H9 (cell line): ENCODE results near the gene ZFTA. TPM values are rescaled to one million over a fixed set of nuclear protein-coding genes. Genes with fewer than 3 reads are reported as not detected.

Experiments used
- DNase-seq: peaks from one replicate; pipeline ENCODE4 v3.0.0-alpha.2; 2017
- H2AFZ ChIP-seq: one replicate; pipeline ENCODE4 v1.6.1; 2013; ENCODE audit warnings: mild to moderate bottlenecking, low read length, control low read depth, moderate library complexity
- H2AK5ac ChIP-seq: 2 replicates; pipeline ENCODE4 v1.6.1; 2013; ENCODE audit warnings: low read length, control low read depth, mixed read lengths; ENCODE audit not compliant: insufficient read length
- H2BK120ac ChIP-seq: one replicate; pipeline ENCODE4 v1.6.1; 2013; ENCODE audit warnings: low read depth, mild to moderate bottlenecking, low read length, control low read depth, inconsistent platforms; ENCODE audit not compliant: poor library complexity, severe bottlenecking
- H2BK12ac ChIP-seq: 2 replicates; pipeline ENCODE4 v1.6.1; 2013; ENCODE audit warnings: low read length, control low read depth, mixed read lengths, low read depth; ENCODE audit not compliant: insufficient read length
- H2BK15ac ChIP-seq: 2 replicates; pipeline ENCODE4 v1.6.1; 2013; ENCODE audit warnings: low read depth, low read length, control low read depth
- H2BK20ac ChIP-seq: one replicate; pipeline ENCODE4 v1.6.1; 2013; ENCODE audit warnings: low read depth, mild to moderate bottlenecking, low read length, control low read depth, inconsistent platforms; ENCODE audit not compliant: poor library complexity, severe bottlenecking
- H2BK5ac ChIP-seq: 2 replicates; pipeline ENCODE4 v1.6.1; 2013; ENCODE audit warnings: low read length, control low read depth, mixed read lengths; ENCODE audit not compliant: insufficient read length
- H3K14ac ChIP-seq: 2 replicates; pipeline ENCODE4 v1.6.1; 2013; ENCODE audit warnings: low read length, control low read depth; ENCODE audit not compliant: insufficient read depth
- H3K18ac ChIP-seq: 2 replicates; pipeline ENCODE4 v1.6.1; 2013; ENCODE audit warnings: low read depth, mild to moderate bottlenecking, mixed read lengths, low read length, control low read depth; ENCODE audit not compliant: insufficient read length
- H3K23ac ChIP-seq: 2 replicates; pipeline ENCODE4 v1.6.1; 2013; ENCODE audit warnings: low read length, control low read depth, mixed read lengths, low read depth; ENCODE audit not compliant: insufficient read length
- H3K23me2 ChIP-seq: 2 replicates; pipeline ENCODE4 v1.6.1; 2013; ENCODE audit warnings: low read depth, mild to moderate bottlenecking, mixed read lengths, low read length, control low read depth; ENCODE audit not compliant: insufficient read length, poor library complexity, severe bottlenecking
- H3K27ac ChIP-seq: 2 replicates; pipeline ENCODE4 v1.5.1; 2013; ENCODE audit warnings: low read length, control low read depth, mixed read lengths, low read depth; ENCODE audit not compliant: insufficient read length
- H3K27me3 ChIP-seq: 2 replicates; pipeline ENCODE4 v1.6.1; 2013; ENCODE audit warnings: low read length, control low read depth, inconsistent platforms; ENCODE audit not compliant: insufficient read depth
- H3K4ac ChIP-seq: 2 replicates; pipeline ENCODE4 v1.6.1; 2013; ENCODE audit warnings: low read depth, mild to moderate bottlenecking, control low read depth, inconsistent platforms, low read length, moderate library complexity
- H3K4me1 ChIP-seq: 2 replicates; pipeline ENCODE4 v1.6.1; 2013; ENCODE audit warnings: low read length, control low read depth, inconsistent platforms; ENCODE audit not compliant: insufficient read depth
- H3K4me2 ChIP-seq: 2 replicates; pipeline ENCODE4 v1.6.1; 2013; ENCODE audit warnings: low read length, control low read depth, mixed read lengths; ENCODE audit not compliant: insufficient read length, insufficient read depth
- H3K56ac ChIP-seq: 2 replicates; pipeline ENCODE4 v1.6.1; 2013; ENCODE audit warnings: low read depth, mild to moderate bottlenecking, mixed read lengths, low read length, control low read depth; ENCODE audit not compliant: insufficient read length
- H3K79me1 ChIP-seq: 2 replicates; pipeline ENCODE4 v1.6.1; 2013; ENCODE audit warnings: low read depth, mild to moderate bottlenecking, moderate library complexity, low read length, control low read depth, inconsistent platforms; ENCODE audit not compliant: insufficient read depth, poor library complexity, severe bottlenecking
- H3K79me2 ChIP-seq: 2 replicates; pipeline ENCODE4 v1.6.1; 2013; ENCODE audit warnings: low read length, control low read depth, inconsistent platforms; ENCODE audit not compliant: insufficient read depth
- H3K9ac ChIP-seq: 2 replicates; pipeline ENCODE4 v1.6.1; 2013; ENCODE audit warnings: low read length, control low read depth, mixed read lengths; ENCODE audit not compliant: insufficient read length; ENCODE audit errors: extremely low read depth
- H3K9me3 ChIP-seq: one replicate; pipeline ENCODE4 v1.6.1; 2013; ENCODE audit warnings: low read depth, low read length, inconsistent platforms; ENCODE audit not compliant: control insufficient read depth
- H3T11ph ChIP-seq: one replicate; pipeline ENCODE4 v1.6.1; 2013; ENCODE audit warnings: mild to moderate bottlenecking, low read length, control low read depth, inconsistent platforms
- H4K20me1 ChIP-seq: one replicate; pipeline ENCODE4 v1.6.1; 2013; ENCODE audit not compliant: control insufficient read depth, insufficient read length, insufficient read depth
- H4K5ac ChIP-seq: 2 replicates; pipeline ENCODE4 v1.6.1; 2013; ENCODE audit warnings: low read depth, mild to moderate bottlenecking, mixed read lengths, low read length, control low read depth; ENCODE audit not compliant: insufficient read length
- H4K8ac ChIP-seq: replicated peaks from 2 replicates; pipeline ENCODE4 v1.6.1; 2013; ENCODE audit warnings: low read length, control low read depth, mixed read lengths, low read depth; ENCODE audit not compliant: insufficient read length
- H4K91ac ChIP-seq: 2 replicates; pipeline ENCODE4 v1.6.1; 2013; ENCODE audit warnings: low read depth, mild to moderate bottlenecking, moderate library complexity, mixed read lengths, low read length, control low read depth; ENCODE audit not compliant: insufficient read length
- H3K27ac Mint-ChIP-seq, 3 experiments: 2 replicates in 2 of 3; 3 replicates in 1 of 3; pipeline ENCODE4 v1.8.0; 2020 to 2021; ENCODE audit warnings: mixed read lengths in 3 of 3, mild to moderate bottlenecking in 1 of 3, moderate library complexity in 1 of 3
- H3K27me3 Mint-ChIP-seq: 2 replicates; pipeline ENCODE4 v1.8.0; 2021; ENCODE audit warnings: low read depth, mild to moderate bottlenecking, moderate library complexity, mixed read lengths
- H3K36me3 Mint-ChIP-seq, 3 experiments: 2 replicates in 2 of 3; 3 replicates in 1 of 3; pipeline ENCODE4 v1.8.0; 2020 to 2021; ENCODE audit warnings: low read depth in 3 of 3, mixed read lengths in 3 of 3; ENCODE audit not compliant: insufficient read depth in 1 of 3
- H3K4me1 Mint-ChIP-seq, 2 experiments: 2 replicates each; pipeline ENCODE4 v1.8.0; 2020; ENCODE audit warnings: mixed read lengths in 2 of 2
- H3K4me3 Mint-ChIP-seq, 2 experiments: 2 replicates in 1 of 2; 3 replicates in 1 of 2; pipeline ENCODE4 v1.8.0; 2020 to 2021; ENCODE audit warnings: mild to moderate bottlenecking in 2 of 2, mixed read lengths in 2 of 2, moderate library complexity in 1 of 2
- H3K9me3 Mint-ChIP-seq, 2 experiments: 2 replicates in 1 of 2; 3 replicates in 1 of 2; pipeline ENCODE4 v1.8.0; 2020; ENCODE audit warnings: mild to moderate bottlenecking in 2 of 2, mixed read lengths in 2 of 2, moderate library complexity in 1 of 2
- WGBS: extraction: QIAGEN DNeasy Blood & Tissue Kit; methylation state at CpG from one replicate; pipeline ENCODE4 v1.1.7; 2013; ENCODE audit warnings: missing lambda C conversion rate, low lambda C conversion rate, mixed read lengths; ENCODE audit not compliant: insufficient read length; ENCODE audit errors: extremely low coverage; 5-methylcytosine and 5-hydroxymethylcytosine counted together
- total RNA-seq: library from RNA; stranded (reverse); gene quantifications from 2 replicates; pipeline ENCODE4 v1.2.1, GENCODE V29; 2021
- TF ChIP-seq, protein P1 (sequence below): fragments of 200-600 bp; sonication (generic); conservative IDR thresholded peaks from 3 replicates; pipeline ENCODE4 v1.8.0; 2021; ENCODE audit warnings: antibody characterized with exemption, mild to moderate bottlenecking

Gene ZFTA
- total RNA-seq, 1 experiment from 2014 or later = 48.2 TPM

- Histone ChIP-seq H3K4me1 (no peaks in the 10 kb centered on the region; the same call in 1 of the 2 replicates), H3K56ac (no peak overlapping the region), H3K4me2 (no peak overlapping the region), H3K9ac (no peak overlapping the region), H3K18ac (no peak overlapping the region), H4K5ac (no peak overlapping the region), H3T11ph (no peak overlapping the region), H2BK12ac (no peak overlapping the region), H3K23me2 (peaks cover 30% of the 10 kb centered on the region), H2BK15ac (no peak overlapping the region), H2AFZ (no peak overlapping the region), H2AK5ac (no peak overlapping the region), H2BK20ac (no peak overlapping the region), H3K9me3 (no peaks in the 10 kb centered on the region), H3K27ac (no peak overlapping the region), H3K79me1 (no peaks in the 10 kb centered on the region), H3K79me2 (peaks cover 3% of the 10 kb centered on the region; the same call in 1 of the 2 replicates), H4K20me1 (no peaks in the 10 kb centered on the region), H3K14ac (no peak overlapping the region; the same call in 1 of the 2 replicates), H2BK5ac (no peak overlapping the region), H3K27me3 (peaks cover 4% of the 10 kb centered on the region; the same call in 1 of the 2 replicates), H4K91ac (no peak overlapping the region), H4K8ac (no peak overlapping the region), H3K23ac (no peak overlapping the region), H2BK120ac (no peak overlapping the region), H3K4ac (no peak overlapping the region)
- no peak for DNase-seq
- peaks cover 42 to 44% of the 10 kb centered on the region in 2 experiments for H3K4me1 Mint-ChIP-seq
- no CpG with 5 or more reads among the region's 18 CpGs for WGBS
- TF ChIP-seq, protein P1, sequence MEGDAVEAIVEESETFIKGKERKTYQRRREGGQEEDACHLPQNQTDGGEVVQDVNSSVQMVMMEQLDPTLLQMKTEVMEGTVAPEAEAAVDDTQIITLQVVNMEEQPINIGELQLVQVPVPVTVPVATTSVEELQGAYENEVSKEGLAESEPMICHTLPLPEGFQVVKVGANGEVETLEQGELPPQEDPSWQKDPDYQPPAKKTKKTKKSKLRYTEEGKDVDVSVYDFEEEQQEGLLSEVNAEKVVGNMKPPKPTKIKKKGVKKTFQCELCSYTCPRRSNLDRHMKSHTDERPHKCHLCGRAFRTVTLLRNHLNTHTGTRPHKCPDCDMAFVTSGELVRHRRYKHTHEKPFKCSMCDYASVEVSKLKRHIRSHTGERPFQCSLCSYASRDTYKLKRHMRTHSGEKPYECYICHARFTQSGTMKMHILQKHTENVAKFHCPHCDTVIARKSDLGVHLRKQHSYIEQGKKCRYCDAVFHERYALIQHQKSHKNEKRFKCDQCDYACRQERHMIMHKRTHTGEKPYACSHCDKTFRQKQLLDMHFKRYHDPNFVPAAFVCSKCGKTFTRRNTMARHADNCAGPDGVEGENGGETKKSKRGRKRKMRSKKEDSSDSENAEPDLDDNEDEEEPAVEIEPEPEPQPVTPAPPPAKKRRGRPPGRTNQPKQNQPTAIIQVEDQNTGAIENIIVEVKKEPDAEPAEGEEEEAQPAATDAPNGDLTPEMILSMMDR = no peak
- H3K36me3 Mint-ChIP-seq = peaks cover 0 to 30% (median 4%) of the 10 kb centered on the region in 3 experiments; a peak in 4 of 7 replicates
- H3K27me3 Mint-ChIP-seq = peaks cover 10% of the 10 kb centered on the region
- H3K27ac Mint-ChIP-seq = peak overlapping the region in 1 of 3 experiments; percentile 96; a peak in 2 of 7 replicates
- H3K4me3 Mint-ChIP-seq = peak overlapping the region; percentile 38 to 74
- 0 out of 5 replicates have a peak, but pooled peaks cover 0 to 2% of the 10 kb centered on the region in 2 experiments for H3K9me3 Mint-ChIP-seq
Observed at GRCh38 chr11:63765688-63766241, 2.8 kb downstream of the ZFTA start.
